Keratinocyte (primary cell): ENCODE results near the gene TTC16. TPM values are rescaled to one million over a fixed set of nuclear protein-coding genes. Genes with fewer than 3 reads are reported as not detected.
"Not testable (repeated sequence)": the region's sequence is repeated elsewhere in the genome, so short reads cannot be mapped to it uniquely, and the experiment has no call there.

Experiments
- DNase-seq: peaks from one replicate; pipeline ENCODE4 v3.0.0-alpha.2; 2011; ENCODE audit warnings: low read depth, missing footprints, low spot score
- FAIRE-seq: peaks from 2 replicates; lab custom pipeline; 2011; peaks lifted over from hg19 to GRCh38; lab: Jason Lieb, UNC
- H2AFZ ChIP-seq: 2 replicates; pipeline ENCODE4 v1.6.0; 2012; ENCODE audit warnings: low read length, control low read depth, inconsistent platforms; ENCODE audit not compliant: control insufficient read depth
- H3K27ac ChIP-seq: 2 replicates; pipeline ENCODE4 v1.5.1; 2011; ENCODE audit warnings: low read length; ENCODE audit not compliant: control insufficient read depth, insufficient read depth
- H3K27me3 ChIP-seq: 3 replicates; pipeline ENCODE4 v1.6.0; 2011; ENCODE audit warnings: low read length; ENCODE audit not compliant: control insufficient read depth, insufficient read depth; ENCODE audit errors: extremely low read depth
- H3K36me3 ChIP-seq, 2 experiments: 2 replicates in 1 of 2; 3 replicates in 1 of 2; pipeline ENCODE4 v1.5.1; 2011; ENCODE audit warnings: low read length in 2 of 2, mild to moderate bottlenecking in 1 of 2; ENCODE audit not compliant: control insufficient read depth in 2 of 2, insufficient read depth in 2 of 2; ENCODE audit errors: extremely low read depth in 1 of 2
- H3K4me1 ChIP-seq: 3 replicates; pipeline ENCODE4 v1.5.1; 2011; ENCODE audit warnings: low read length; ENCODE audit not compliant: control insufficient read depth, insufficient read depth; ENCODE audit errors: extremely low read depth
- H3K4me2 ChIP-seq: 3 replicates; pipeline ENCODE4 v1.6.0; 2011; ENCODE audit warnings: low read depth, low read length; ENCODE audit not compliant: control insufficient read depth, insufficient read depth; ENCODE audit errors: extremely low read depth
- H3K4me3 ChIP-seq, 3 experiments: fragments of 200-600 bp in 1 of 3; sonication (generic) in 1 of 3; 2 replicates in 2 of 3; 3 replicates in 1 of 3; pipeline ENCODE4 v1.5.1; 2011 to 2016; ENCODE audit warnings: low read length in 3 of 3, mild to moderate bottlenecking in 3 of 3, control low read depth in 2 of 3, inconsistent platforms in 1 of 3, low read depth in 1 of 3, mixed read lengths in 1 of 3, mixed run types in 1 of 3, moderate library complexity in 1 of 3; ENCODE audit not compliant: control insufficient read depth in 2 of 3, insufficient read depth in 2 of 3; ENCODE audit errors: extremely low read depth in 1 of 3
- H3K79me2 ChIP-seq: 2 replicates; pipeline ENCODE4 v1.6.0; 2012; ENCODE audit warnings: low read length; ENCODE audit not compliant: control insufficient read depth, insufficient read depth
- H3K9ac ChIP-seq: 3 replicates; pipeline ENCODE4 v1.6.0; 2011; ENCODE audit warnings: low read length; ENCODE audit not compliant: control insufficient read depth, insufficient read depth; ENCODE audit errors: extremely low read depth
- H3K9me1 ChIP-seq: 3 replicates; pipeline ENCODE4 v1.6.0; 2011; ENCODE audit warnings: low read length; ENCODE audit not compliant: control insufficient read depth, insufficient read depth; ENCODE audit errors: extremely low read depth
- H3K9me3 ChIP-seq: 2 replicates; pipeline ENCODE4 v1.5.1; 2012; ENCODE audit warnings: low read depth, low read length; ENCODE audit not compliant: control insufficient read depth
- H4K20me1 ChIP-seq: 3 replicates; pipeline ENCODE4 v1.6.0; 2011; ENCODE audit warnings: low read length; ENCODE audit not compliant: control insufficient read depth, insufficient read depth; ENCODE audit errors: extremely low read depth
- CTCF ChIP-seq, 3 experiments: IDR thresholded peaks in 1 of 3; conservative IDR thresholded peaks in 1 of 3; optimal IDR thresholded peaks in 1 of 3; 2 replicates in 2 of 3; 3 replicates in 1 of 3; pipeline versions ENCODE3 to v1.5.1; 2011; ENCODE audit warnings: low read length in 3 of 3, mild to moderate bottlenecking in 3 of 3, moderate library complexity in 2 of 3, control low read depth in 1 of 3, inconsistent platforms in 1 of 3; ENCODE audit not compliant: insufficient read depth in 2 of 3; ENCODE audit errors: extremely low read depth in 1 of 3
- EZH2 ChIP-seq: IDR thresholded peaks from one replicate; pipeline ENCODE4 v1.6.1; 2012; ENCODE audit warnings: inconsistent platforms, mild to moderate bottlenecking, low read length, moderate library complexity
- dilution Hi-C: fragments of 300-500 bp; cut with MboI; formaldehyde crosslinking; loops from one replicate; pipeline ENCODE4 v1.7.0; 2020; ENCODE audit warnings: low sequenced_read_pairs; ENCODE audit not compliant: extremely low pct_ligation_motif_present
- polyA plus RNA-seq, 5 experiments: library from polyadenylated mRNA; depleted of rRNA in 3 of 5; stranded (reverse) in 3 of 5; stranded (forward) in 1 of 5; unstranded in 1 of 5; fragments of >200 nt; gene quantifications; 1 replicate in 1 of 5; 2 replicates in 3 of 5; 3 replicates in 1 of 5; pipeline versions ENCODE4 v1.2.1 to v1.2.3, GENCODE V29; 2011 to 2012; ENCODE audit warnings: missing spikeins in 2 of 5, low read depth in 1 of 5, low replicate concordance in 1 of 5

The TTC16 gene
- polyA plus RNA-seq, 1 donor (not counting 4 experiments of a cell fraction or from before 2014, with no cell fraction given) = not detected

- Histone ChIP-seq H3K4me1 (no peaks in the 10 kb centered on the region), H3K4me2 (no peak overlapping the region), H3K79me2 (no peaks in the 10 kb centered on the region), H3K4me3 (no peak overlapping the region), H3K9ac (no peak overlapping the region), H3K36me3 (no peaks in the 10 kb centered on the region), H4K20me1 (no peaks in the 10 kb centered on the region), H3K9me1 (no peaks in the 10 kb centered on the region), H2AFZ (no peak overlapping the region), H3K27ac (no peak overlapping the region), H3K27me3 (peaks cover 44% of the 10 kb centered on the region), H3K9me3 (no peaks in the 10 kb centered on the region)
- dilution Hi-C loops = no loop called here
- TF ChIP-seq EZH2 = peak; percentile 63
- no peak for TF ChIP-seq CTCF (optimal IDR thresholded peaks at IDR 0.05 in 1 of 3, IDR thresholded peaks at IDR 0.05 in 1 of 3, conservative IDR thresholded peaks at IDR 0.05 in 1 of 3; ENCODE audit: extremely low read depth in 1 of 3, insufficient read depth in 2 of 3, low read length in 3 of 3)
- DNase-seq (no peak), FAIRE-seq (no peak)
Measured at GRCh38 chr9:127755061-127756060, 39.5 kb downstream of the TTC16 start.

- Histone ChIP-seq H3K36me3 (no peaks in the 10 kb centered on the region), H3K9ac (no peak overlapping the region), H3K9me1 (no peaks in the 10 kb centered on the region), H3K4me3 (no peak overlapping the region), H3K4me2 (no peak overlapping the region), H3K27me3 (peaks cover 46% of the 10 kb centered on the region), H3K4me1 (no peaks in the 10 kb centered on the region), H2AFZ (no peak overlapping the region), H3K27ac (no peak overlapping the region), H4K20me1 (no peaks in the 10 kb centered on the region), H3K9me3 (no peaks in the 10 kb centered on the region), H3K79me2 (no peaks in the 10 kb centered on the region)
- dilution Hi-C loops = no loop called here
- no peak for TF ChIP-seq CTCF (optimal IDR thresholded peaks at IDR 0.05 in 1 of 3, IDR thresholded peaks at IDR 0.05 in 1 of 3, conservative IDR thresholded peaks at IDR 0.05 in 1 of 3; ENCODE audit: extremely low read depth in 1 of 3, insufficient read depth in 2 of 3, low read length in 3 of 3)
- TF ChIP-seq EZH2 = no peak
- DNase-seq (no peak), FAIRE-seq (no peak)
Measured at GRCh38 chr9:127756233-127756632, 40.4 kb downstream of the TTC16 start.

GRCh38 chr9:127756776-127757175 lies 40.9 kb downstream of the TTC16 start:
- peaks cover 47% of the 10 kb centered on the region for H3K27me3 ChIP-seq
- H3K9me3 ChIP-seq, H2AFZ ChIP-seq, H3K9me1 ChIP-seq, H3K79me2 ChIP-seq, dilution Hi-C loops, H3K4me1 ChIP-seq, H4K20me1 ChIP-seq, H3K4me2 ChIP-seq, H3K4me3 ChIP-seq, H3K9ac ChIP-seq, H3K36me3 ChIP-seq, H3K27ac ChIP-seq, DNase-seq, FAIRE-seq: not testable (repeated sequence)
